SKM-1 (cell line): ENCODE measurements around the gene PMS2.
"Not testable (repeated sequence)": the region's sequence is repeated elsewhere in the genome, so short reads cannot be mapped to it uniquely, and the experiment has no call there.

Source experiments
- DNase-seq: peaks from one replicate; lab custom pipeline; 2025; ENCODE audit not compliant: unreplicated experiment; lab: John Stamatoyannopoulos, UW

The PMS2 gene

DNA sequence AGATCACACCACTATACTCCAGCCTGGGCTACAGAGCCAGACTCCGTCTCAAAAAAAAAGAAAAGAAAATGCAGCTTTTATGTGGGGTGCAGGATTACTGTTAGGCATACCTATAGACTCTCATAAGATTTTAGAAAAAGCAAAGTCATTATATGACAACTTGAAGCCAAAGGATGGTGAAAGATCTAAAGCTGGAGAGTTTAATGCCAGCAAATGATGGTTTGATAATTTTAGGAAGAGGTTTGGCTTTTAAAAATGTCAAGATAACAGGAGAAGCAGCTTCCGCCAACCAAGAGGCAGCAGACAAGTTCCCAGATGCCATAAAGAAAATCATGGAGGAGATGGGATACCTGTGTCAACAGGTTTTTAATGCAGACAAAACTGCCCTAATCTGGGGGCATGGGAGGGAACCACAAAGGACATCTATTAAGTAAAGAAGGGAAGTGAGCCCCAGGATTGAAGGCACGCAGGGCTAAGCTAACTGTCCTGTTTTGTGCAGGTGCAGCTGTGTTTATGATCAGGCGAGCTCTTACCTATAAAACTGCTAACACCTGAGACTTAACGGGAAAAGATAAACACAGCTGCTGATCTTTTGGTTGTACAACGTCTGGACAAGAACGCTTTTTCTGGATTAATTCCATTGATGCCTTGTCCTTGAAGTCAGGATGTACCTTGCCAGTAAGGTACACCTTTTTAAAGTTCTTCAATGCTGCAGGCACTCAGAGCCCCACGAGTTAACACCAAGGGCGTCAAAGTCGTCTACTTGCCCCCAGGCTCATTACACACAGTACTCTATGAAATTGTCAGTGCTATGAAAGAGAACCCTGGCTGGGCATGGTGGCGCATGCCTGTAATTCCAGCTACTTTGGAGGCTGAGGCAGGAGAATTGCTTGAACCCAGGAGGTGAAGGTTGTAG is 11.8 kb upstream of the PMS2 start:
- DNase-seq, result no peak

DNA sequence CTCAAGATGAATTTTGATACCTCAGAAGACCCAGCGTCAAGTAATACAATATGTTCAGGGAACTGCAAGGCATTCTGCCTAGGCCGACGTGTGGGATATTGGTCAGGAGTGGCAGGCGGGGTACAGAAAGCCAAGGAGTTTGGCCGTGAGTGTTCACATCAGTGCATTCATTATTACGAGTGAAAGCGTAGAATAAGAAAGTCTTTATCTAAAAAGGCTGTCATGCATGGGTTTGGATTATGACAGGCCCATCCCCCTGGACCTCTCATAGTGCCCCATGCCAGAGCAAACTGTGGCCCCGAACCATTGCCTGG is 7.8 kb upstream of the PMS2 start:
- DNase-seq, result no peak

DNA sequence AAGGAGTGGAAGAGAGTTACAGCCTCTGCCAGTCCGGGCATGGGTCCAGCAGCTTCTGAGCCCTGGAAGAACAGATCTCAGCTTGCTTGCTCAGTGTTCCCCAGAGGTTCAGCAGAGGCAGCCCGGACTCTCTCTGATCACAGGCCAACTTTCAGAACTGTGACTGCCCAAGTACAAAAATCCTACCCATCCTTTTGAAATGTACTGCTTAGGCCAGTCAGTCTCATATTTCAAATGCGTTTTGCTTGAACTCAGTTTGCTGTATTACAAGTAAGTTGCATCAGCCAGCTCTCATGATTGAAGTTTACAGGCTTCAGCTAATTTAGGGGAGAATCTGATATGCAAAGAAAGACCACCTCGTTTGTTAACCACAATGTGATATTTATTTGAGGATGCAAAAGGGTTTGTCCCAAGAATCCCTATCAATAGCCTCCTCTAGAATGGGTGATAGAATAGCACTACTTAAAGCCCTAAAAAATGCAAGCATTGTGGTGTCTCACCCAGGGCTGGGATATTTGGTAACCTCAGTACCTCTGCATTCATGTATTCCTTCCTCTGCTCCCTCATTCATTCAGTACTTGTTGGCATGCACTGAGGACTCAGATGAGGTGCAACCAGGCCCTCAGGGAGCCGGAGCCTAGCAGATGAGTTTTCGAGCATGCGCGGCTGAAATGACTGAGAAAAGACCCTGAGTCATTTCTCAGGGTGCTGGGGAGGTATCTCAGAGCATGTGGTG is 7.2 kb upstream of the PMS2 start:
- no peak for DNase-seq

- no peak for DNase-seq
Observed at GRCh38 chr7:6012355-6013104, 3.7 kb upstream of the PMS2 start.

DNA sequence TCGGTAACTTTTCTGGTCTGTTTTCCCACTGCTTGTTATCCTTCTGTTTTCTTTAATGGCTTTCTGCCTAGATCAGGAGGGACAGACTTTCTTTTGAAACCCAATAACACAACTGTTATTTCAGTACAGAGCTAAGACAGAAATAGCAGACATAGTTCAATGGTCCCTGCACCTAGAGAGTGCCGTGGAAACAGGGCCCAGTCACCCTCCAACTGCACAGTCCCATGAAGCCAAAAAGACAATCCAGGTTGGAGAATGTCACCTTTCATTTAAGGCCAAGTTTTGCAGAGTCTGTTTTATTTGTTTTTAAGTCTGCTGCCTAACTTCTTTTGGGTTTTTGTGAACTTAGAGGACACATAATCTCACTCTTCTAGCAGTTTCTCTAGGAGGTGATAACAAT is 2.7 kb upstream of the PMS2 start:
- DNase-seq, result no peak

- DNase-seq, result not testable (repeated sequence)
Observed at GRCh38 chr7:6010370-6010769, 1.5 kb upstream of the PMS2 start.

DNA sequence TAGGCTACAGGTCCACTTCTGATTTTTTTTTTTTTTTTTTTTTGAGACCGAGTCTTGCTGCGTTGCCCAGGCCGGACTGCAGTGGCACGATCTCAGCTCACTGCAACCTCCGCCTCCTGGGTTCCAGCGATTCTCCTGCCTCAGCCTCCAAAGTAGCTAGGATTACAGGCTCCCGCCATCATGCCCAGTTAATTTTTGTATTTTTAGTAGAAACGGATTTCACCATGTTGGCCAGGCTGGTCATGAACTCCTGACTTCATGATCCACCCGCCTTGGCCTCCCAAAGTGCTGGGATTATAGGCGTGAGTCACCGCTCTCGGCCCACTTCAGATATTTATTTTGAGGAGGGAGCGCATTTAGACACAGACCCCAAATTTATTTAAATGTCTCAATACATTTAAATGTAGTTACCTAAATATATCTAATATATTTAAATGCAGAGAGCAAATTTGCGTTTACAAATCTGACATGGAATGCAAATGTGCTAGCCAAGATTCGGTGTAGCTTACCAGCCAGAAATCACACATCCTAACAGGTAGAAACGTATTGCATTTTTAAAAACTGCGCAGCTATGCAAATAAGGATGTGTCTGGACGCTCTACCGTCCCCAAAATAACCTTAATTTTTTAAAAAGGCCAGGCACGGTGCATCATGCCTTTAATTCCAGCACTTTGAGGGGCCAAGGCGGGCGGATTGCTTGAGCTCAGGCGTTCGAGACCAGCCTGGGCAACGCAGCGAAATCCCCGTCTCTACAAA is 836 bp downstream of the PMS2 start:
- not testable (repeated sequence) for DNase-seq

DNA sequence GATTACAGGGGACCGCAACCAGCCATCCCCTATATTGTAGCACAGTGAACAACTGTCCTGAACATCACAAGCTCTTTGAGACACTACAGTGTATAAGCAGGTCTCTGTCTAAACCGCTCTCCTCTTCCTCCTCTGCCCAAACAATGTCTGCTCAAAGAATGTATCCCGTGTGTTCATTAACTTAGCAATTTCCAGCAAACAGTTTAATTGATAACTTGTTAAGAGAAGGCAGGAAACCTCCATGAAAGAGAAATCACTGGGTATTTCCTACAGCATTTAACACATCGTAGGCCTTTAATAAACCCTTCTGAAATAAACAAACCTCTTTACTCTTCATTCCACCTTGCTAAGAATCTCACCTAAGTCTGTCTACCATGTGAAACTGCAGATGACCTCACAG is 1.5 kb downstream of the PMS2 start:
- no peak for DNase-seq

- peak; percentile 25 for DNase-seq
Observed at GRCh38 chr7:5997210-5997808, 11.5 kb downstream of the PMS2 start.

GRCh38 chr7:5987061-5987460 is 21.8 kb downstream of the PMS2 start:
- DNase-seq, result not testable (repeated sequence)

- DNase-seq, result not testable (repeated sequence)
Observed at GRCh38 chr7:5979680-5980314, 29.1 kb downstream of the PMS2 start.

DNA sequence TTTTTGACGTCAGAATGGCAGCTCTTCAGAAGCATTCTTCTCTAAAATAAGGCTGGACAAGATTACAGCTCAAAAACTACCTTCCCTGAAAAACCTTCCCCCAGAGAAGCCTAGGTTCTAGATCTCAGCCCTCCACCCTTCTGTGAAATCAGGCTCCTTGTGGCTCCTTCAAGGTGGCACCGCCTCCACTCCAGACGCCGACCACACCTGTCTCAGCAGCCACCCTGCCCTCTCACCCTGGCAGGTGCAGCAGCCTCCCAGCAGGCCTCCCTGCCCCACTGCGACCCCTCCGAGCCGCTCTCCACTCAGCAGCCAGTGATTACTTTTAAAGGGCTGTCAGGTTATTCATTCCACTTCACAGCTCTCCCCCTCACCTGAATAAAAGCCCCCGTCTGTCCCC is 35.3 kb downstream of the PMS2 start:
- not testable (repeated sequence) for DNase-seq

GRCh38 chr7:5970347-5970911 is 38.4 kb downstream of the PMS2 start, which contains the start of gene RSPH10B:
Gene RSPH10B (minus strand): TSS chr7:5970689. CDS start chr7:5967116, 3,573 bp downstream.
- DNase-seq, result not testable (repeated sequence)

DNA sequence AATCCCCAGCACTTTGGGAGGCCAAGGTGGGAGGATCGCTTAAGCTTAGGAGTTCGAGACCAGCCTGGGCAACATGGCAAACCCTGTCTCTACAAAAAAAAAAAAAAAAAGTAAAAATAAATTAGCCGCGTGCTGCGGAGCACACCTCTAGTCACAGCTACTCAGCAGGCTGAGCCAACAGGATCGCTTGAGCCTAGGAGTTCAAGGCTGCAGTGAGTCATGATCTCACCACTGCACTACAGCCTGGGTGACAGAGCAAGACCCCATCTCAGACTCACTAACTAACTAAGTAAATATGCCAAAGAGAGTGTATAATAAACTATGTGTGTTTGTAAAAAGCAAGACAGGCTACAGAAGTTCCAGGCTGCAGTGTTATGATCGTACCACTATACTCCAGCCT is 45.0 kb downstream of the PMS2 start:
- DNase-seq, result not testable (repeated sequence)

GRCh38 chr7:5963205-5963604 is 45.6 kb downstream of the PMS2 start:
- DNase-seq, result not testable (repeated sequence)

DNA sequence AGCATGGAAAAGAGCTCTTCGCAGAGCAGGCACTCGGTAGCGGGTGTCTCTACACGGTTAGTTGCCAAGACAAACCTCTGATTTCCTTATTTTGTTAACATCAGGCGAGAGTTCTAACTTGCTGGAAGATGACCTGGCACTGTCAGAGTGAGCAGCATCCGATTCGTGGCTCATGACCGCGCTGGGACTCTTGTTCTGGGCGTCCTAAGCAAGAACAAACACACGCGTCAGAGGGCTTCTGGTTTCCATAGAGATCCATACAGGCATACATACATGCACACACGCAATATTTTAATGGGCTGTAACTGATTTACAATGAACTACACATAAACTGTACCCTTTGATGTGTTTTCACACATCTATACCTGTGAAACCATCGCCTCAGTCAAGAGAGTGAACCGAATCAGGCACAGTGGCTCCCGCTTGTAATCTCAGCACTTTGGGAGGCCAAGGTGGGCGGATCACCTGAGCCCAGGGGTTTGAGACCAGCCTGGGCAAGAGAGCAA is 73.9 kb downstream of the PMS2 start:
- not testable (repeated sequence) for DNase-seq

DNA sequence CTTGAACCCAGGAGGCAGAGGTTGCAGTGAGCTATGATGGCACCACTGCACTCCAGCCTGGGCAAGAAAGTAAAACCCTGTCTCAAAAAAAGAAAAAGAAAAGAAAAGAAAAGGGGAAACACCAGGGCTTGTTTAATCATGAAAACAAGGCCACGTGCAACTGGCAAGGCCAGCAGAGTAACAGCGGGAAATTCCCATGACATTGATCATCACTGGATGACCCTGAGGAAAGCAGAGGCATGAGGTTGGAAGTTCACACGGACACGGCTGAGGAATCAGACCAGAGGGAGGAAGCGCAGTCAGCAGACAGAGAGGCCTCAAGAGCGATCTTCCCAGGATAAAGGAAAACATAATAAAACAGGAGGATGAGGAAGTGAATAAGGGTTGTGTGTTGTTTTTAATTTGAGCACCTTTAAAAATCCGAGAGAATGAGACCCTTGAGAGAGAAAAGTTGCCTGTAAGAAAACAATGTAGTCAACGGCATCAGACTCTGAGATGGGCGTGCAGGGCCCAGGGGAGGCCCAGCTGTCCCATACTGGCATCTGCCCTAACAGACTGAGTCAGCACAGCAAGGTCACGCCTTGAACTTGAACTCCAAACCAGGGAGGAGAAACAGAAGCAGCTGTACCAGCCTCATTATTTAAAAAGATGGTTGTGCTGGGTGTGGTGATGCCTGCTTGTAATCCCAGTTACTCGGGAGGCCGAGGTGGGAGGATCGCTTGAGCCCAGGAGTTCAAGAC is 76.8 kb downstream of the PMS2 start:
- not testable (repeated sequence) for DNase-seq

DNA sequence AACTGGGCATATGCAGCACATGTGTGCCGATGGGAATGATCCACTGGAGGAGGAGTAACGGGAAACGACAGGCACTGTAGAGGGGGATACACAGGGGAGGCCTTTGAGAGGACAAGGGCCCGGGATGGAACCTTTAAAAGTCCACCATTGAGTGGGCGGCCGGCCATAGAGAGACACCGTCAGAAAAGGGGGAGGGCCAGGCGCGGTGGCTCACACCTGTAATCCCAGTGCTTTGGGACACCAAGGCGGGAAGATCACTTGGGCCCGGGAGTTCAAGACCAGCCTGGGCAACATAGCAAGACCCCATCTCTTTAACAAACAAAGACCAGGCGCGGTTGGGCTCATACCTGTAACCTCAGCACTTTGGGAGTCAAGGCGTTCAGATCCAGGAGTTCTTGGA is 77.6 kb downstream of the PMS2 start:
- DNase-seq, result not testable (repeated sequence)

- not testable (repeated sequence) for DNase-seq
Observed at GRCh38 chr7:5930290-5930689, 78.6 kb downstream of the PMS2 start.
